ENCODE measurements around the gene FAM24B. TPM values are rescaled to one million over a fixed set of nuclear protein-coding genes. Genes with fewer than 3 reads are reported as not detected.

FAM24B gene, protein sequence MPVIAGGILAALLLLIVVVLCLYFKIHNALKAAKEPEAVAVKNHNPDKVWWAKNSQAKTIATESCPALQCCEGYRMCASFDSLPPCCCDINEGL
- 4.1 and 4.2 TPM in 2 replicates for total RNA-seq

DNA sequence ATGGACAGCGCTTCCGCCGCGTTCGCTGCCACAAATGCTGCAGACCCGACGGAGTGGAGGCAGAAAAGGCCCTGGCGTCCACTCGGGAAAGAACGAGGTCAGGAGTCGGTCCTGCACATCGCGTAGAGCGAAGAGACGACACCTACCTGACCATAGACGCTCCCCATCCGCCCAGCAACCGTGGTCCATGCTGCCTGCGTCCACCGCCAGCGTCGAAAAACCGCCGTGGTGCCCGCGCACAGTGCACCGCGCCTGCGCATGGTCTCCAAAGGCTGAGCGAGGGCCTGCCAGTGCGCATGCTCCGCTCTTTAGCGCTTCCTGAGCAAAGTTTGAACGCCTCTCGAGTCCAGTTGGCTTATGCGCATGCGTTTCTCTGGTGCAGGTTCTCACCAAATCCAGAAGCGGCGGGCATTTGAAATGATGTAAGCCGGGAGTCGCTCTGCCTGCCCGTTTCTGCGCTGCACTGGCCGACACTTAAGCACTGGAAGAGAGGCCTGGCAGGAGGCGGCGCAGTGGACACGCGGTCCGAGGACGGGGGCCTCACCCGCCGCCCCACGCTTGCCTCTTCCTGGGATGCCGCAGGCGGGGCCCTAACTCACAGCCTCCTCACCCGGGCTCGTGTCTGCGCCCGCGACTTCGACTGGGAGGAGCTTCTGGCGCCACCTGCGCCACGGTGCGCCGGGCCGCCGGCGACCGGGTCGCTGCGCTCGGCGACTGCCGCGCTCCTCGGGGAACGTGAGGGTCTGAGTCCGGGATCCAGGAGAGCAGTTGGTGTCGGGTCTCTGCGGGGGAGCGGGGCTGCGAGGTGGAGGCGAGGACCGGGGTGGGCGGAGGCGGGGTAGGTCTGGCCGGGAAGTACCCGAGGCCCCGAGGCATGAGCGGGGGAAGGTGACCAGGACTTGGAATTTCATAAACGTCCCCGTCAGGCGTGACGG, at the start of gene FAM24B:
Gene FAM24B (minus strand): TSS at position 243 of the 935 bp plus-strand sequence. CDS start 29,066 bp downstream, outside the sequence.

DNA sequence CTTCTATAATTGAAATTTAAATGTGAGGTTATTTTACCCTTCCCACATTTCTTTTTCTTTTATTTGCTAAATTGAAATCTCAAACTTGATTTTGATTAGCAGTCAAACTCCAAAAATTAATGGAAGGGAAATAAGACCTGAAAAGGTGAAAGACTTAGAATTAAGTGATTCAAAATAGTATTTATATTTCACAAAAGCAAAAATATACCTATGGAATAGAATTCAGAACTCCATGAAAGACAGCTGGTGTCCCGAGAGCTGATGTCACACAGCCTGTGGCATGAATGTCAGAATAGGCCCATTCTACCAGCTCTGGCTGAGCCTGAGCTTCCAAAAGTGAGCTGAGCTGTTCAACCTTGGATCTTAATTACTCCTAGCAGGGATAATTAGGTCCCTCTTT, 30.9 kb upstream of the FAM24B start, which contains the start of gene FAM24A:
Gene FAM24A (plus strand): TSS at position 301 of the 400 bp plus-strand sequence. CDS start 1,025 bp downstream, outside the sequence.

DNA sequence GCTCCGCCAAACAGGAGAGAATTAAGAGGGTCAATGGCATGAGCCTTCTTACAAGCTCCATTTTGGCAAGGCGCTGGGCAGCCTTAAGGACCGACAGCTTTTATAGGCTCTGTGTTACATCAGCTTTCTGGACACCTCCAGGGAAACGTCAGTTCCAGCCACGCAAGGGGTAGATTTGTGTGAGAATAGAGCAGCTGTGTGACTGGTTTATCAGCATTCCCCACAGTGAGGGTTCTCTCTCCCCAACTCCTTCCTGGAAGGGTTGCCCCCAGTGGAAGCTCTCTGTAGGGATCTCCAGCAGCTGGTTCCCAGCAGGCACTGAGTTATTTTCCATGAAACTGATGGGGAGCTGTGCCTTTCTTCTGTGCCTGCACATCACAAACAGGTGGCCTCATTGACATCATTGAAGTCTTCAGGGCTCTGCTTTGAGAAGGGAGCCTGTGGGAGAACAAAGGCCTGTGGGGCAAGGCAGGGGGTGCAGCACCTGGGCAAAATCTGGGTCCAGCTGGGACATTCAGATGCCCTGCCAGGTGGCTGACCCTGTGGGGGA, 33.5 kb downstream of the FAM24B start, which contains the start of gene CUZD1:
Gene CUZD1 (minus strand): TSS at position 75 of the 550 bp plus-strand sequence. CDS start 14 bp downstream, at position 61.

Other genes starting within 250 kb of the FAM24B start
- gene C10orf120, start 179.7 kb downstream of the FAM24B start, total RNA-seq: not detected in 2 replicates
- 0.58 and 0.66 TPM in 2 replicates for gene CUZD1, start 33.7 kb downstream of the FAM24B start, total RNA-seq
- not detected in 2 replicates for gene FAM24A, start 31.0 kb upstream of the FAM24B start, total RNA-seq
- gene C10orf88, start 74.6 kb upstream of the FAM24B start, total RNA-seq: 8.8 and 10.3 TPM in 2 replicates
- gene PSTK, start 100.8 kb upstream of the FAM24B start, total RNA-seq: 4.5 and 6.3 TPM in 2 replicates
- gene IKZF5, start 129.2 kb upstream of the FAM24B start, total RNA-seq: 3.6 and 4.8 TPM in 2 replicates
- 8.1 and 14.0 TPM in 2 replicates for gene ACADSB, start 129.4 kb upstream of the FAM24B start, total RNA-seq